ENCODE data around the gene UBE3D. TPM values are rescaled to one million over a fixed set of nuclear protein-coding genes. Genes with fewer than 3 reads are reported as not detected.

Gene UBE3D
- total RNA-seq, 1 experiment from 2014 or later, result 14.0 TPM

DNA sequence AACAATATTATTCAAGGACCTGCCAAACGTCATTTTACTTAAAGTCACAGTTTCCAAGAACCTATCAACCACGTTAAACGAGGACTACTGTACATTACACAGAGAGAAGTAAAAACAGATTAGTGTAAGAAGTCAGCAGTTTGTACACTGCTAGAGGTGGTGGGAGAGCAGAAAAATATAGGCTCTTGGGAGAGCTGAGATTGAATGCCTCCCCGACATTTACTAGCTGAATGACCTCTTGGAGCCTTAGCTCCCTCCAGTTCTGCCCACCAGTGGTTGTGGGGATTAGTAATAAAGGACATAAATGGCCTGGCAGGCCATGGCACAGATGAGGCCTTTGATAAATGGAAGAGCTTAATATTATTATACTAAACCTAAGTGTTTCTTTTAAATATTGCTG, 161.4 kb downstream of the UBE3D start:
- Mint-ChIP-seq H3K4me3 (no peak overlapping the region), H3K4me1 (peaks cover 2% of the 10 kb centered on the region; the same call in 1 of the 2 replicates), H3K36me3 (no peaks in the 10 kb centered on the region), H3K9me3 (no peaks in the 10 kb centered on the region), H3K27ac (no peak overlapping the region), H3K27me3 (ENCODE audit: low read depth) (no peaks in the 10 kb centered on the region)
- no peak for ATAC-seq
- POLR2A ChIA-PET, result no interaction called here
- CTCF ChIA-PET, result no interaction called here
- TF ChIP-seq, protein P1, sequence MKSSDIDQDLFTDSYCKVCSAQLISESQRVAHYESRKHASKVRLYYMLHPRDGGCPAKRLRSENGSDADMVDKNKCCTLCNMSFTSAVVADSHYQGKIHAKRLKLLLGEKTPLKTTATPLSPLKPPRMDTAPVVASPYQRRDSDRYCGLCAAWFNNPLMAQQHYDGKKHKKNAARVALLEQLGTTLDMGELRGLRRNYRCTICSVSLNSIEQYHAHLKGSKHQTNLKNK (CRISPR knock-in tag; IDR thresholded peaks at IDR 0.05), result no peak
- TF ChIP-seq ZNF396 (CRISPR knock-in tag; IDR thresholded peaks at IDR 0.05; ENCODE audit: borderline replicate concordance) (no peak), ZNF121 (CRISPR knock-in tag; IDR thresholded peaks at IDR 0.05) (no peak), ESRRA (CRISPR knock-in tag; IDR thresholded peaks at IDR 0.05; ENCODE audit: borderline replicate concordance) (no peak), NR2C2 (CRISPR knock-in tag; IDR thresholded peaks at IDR 0.05) (no peak), CBFB (CRISPR knock-in tag; IDR thresholded peaks at IDR 0.05; ENCODE audit: low read depth) (no peak), ZNF317 (CRISPR knock-in tag; IDR thresholded peaks at IDR 0.05; ENCODE audit: borderline replicate concordance, low read depth) (no peak), FOXK1 (CRISPR knock-in tag; IDR thresholded peaks at IDR 0.05) (no peak), TEAD4 (CRISPR knock-in tag; IDR thresholded peaks at IDR 0.05) (no peak), FOXJ3 (CRISPR knock-in tag; IDR thresholded peaks at IDR 0.05; ENCODE audit: borderline replicate concordance) (no peak), ETV6 (CRISPR knock-in tag; IDR thresholded peaks at IDR 0.05) (no peak)
- TF ChIP-seq, protein P2, sequence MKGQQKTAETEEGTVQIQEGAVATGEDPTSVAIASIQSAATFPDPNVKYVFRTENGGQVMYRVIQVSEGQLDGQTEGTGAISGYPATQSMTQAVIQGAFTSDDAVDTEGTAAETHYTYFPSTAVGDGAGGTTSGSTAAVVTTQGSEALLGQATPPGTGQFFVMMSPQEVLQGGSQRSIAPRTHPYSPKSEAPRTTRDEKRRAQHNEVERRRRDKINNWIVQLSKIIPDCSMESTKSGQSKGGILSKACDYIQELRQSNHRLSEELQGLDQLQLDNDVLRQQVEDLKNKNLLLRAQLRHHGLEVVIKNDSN (CRISPR knock-in tag; IDR thresholded peaks at IDR 0.05), result no peak
- TF ChIP-seq, protein P3, sequence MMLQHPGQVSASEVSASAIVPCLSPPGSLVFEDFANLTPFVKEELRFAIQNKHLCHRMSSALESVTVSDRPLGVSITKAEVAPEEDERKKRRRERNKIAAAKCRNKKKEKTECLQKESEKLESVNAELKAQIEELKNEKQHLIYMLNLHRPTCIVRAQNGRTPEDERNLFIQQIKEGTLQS (CRISPR knock-in tag; conservative IDR thresholded peaks at IDR 0.05), result no peak
- TF ChIP-seq, protein P4, sequence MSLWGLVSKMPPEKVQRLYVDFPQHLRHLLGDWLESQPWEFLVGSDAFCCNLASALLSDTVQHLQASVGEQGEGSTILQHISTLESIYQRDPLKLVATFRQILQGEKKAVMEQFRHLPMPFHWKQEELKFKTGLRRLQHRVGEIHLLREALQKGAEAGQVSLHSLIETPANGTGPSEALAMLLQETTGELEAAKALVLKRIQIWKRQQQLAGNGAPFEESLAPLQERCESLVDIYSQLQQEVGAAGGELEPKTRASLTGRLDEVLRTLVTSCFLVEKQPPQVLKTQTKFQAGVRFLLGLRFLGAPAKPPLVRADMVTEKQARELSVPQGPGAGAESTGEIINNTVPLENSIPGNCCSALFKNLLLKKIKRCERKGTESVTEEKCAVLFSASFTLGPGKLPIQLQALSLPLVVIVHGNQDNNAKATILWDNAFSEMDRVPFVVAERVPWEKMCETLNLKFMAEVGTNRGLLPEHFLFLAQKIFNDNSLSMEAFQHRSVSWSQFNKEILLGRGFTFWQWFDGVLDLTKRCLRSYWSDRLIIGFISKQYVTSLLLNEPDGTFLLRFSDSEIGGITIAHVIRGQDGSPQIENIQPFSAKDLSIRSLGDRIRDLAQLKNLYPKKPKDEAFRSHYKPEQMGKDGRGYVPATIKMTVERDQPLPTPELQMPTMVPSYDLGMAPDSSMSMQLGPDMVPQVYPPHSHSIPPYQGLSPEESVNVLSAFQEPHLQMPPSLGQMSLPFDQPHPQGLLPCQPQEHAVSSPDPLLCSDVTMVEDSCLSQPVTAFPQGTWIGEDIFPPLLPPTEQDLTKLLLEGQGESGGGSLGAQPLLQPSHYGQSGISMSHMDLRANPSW (CRISPR knock-in tag; conservative IDR thresholded peaks at IDR 0.05; ENCODE audit: low read depth), result no peak
- no peak for DNase-seq (ENCODE audit: low spot score)

DNA sequence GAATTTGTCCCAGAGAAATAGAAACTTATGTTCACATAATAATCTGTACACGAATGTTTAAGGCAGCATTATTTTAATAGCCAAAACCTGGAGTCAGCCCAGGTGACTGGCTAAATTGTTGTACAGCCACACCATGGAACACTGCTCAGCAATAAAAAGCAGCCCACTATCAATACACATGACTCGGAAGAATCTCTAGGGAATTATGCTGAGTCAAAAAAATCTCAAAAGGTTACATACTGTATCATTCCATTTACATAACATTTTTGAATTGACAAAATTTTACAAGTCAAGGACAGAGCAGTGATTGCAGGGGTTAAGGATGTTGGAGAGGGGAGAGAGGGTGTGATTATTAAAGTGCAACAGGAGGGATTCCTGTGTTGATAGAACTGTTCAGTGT, 163.4 kb downstream of the UBE3D start:
- no peak overlapping the region for H3K4me3 Mint-ChIP-seq
- no peak overlapping the region for H3K27ac Mint-ChIP-seq
- POLR2A ChIA-PET, result no interaction called here
- H3K36me3 Mint-ChIP-seq, result peaks cover 9% of the 10 kb centered on the region
- peaks cover 8% of the 10 kb centered on the region for H3K9me3 Mint-ChIP-seq
- ATAC-seq (no peak), DNase-seq (ENCODE audit: low spot score) (no peak)
- H3K27me3 Mint-ChIP-seq (ENCODE audit: low read depth), result no peaks in the 10 kb centered on the region
- peaks cover 7% of the 10 kb centered on the region for H3K4me1 Mint-ChIP-seq
- CTCF ChIA-PET, result no interaction called here
- no peak for TF ChIP-seq TP53 (CRISPR knock-in tag; IDR thresholded peaks at IDR 0.05)
- TF ChIP-seq ESRRA (CRISPR knock-in tag; IDR thresholded peaks at IDR 0.05; ENCODE audit: borderline replicate concordance), result no peak
- no peak for TF ChIP-seq ZBTB21 (CRISPR knock-in tag; IDR thresholded peaks at IDR 0.05; ENCODE audit: borderline replicate concordance)
- TF ChIP-seq, protein P5, sequence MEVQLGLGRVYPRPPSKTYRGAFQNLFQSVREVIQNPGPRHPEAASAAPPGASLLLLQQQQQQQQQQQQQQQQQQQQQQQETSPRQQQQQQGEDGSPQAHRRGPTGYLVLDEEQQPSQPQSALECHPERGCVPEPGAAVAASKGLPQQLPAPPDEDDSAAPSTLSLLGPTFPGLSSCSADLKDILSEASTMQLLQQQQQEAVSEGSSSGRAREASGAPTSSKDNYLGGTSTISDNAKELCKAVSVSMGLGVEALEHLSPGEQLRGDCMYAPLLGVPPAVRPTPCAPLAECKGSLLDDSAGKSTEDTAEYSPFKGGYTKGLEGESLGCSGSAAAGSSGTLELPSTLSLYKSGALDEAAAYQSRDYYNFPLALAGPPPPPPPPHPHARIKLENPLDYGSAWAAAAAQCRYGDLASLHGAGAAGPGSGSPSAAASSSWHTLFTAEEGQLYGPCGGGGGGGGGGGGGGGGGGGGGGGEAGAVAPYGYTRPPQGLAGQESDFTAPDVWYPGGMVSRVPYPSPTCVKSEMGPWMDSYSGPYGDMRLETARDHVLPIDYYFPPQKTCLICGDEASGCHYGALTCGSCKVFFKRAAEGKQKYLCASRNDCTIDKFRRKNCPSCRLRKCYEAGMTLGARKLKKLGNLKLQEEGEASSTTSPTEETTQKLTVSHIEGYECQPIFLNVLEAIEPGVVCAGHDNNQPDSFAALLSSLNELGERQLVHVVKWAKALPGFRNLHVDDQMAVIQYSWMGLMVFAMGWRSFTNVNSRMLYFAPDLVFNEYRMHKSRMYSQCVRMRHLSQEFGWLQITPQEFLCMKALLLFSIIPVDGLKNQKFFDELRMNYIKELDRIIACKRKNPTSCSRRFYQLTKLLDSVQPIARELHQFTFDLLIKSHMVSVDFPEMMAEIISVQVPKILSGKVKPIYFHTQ (CRISPR knock-in tag; IDR thresholded peaks at IDR 0.05), result no peak
- TF ChIP-seq, protein P2 (CRISPR knock-in tag; IDR thresholded peaks at IDR 0.05), result no peak
- TF ChIP-seq ZNF396 (CRISPR knock-in tag; IDR thresholded peaks at IDR 0.05; ENCODE audit: borderline replicate concordance), result no peak
- TF ChIP-seq, protein P6, sequence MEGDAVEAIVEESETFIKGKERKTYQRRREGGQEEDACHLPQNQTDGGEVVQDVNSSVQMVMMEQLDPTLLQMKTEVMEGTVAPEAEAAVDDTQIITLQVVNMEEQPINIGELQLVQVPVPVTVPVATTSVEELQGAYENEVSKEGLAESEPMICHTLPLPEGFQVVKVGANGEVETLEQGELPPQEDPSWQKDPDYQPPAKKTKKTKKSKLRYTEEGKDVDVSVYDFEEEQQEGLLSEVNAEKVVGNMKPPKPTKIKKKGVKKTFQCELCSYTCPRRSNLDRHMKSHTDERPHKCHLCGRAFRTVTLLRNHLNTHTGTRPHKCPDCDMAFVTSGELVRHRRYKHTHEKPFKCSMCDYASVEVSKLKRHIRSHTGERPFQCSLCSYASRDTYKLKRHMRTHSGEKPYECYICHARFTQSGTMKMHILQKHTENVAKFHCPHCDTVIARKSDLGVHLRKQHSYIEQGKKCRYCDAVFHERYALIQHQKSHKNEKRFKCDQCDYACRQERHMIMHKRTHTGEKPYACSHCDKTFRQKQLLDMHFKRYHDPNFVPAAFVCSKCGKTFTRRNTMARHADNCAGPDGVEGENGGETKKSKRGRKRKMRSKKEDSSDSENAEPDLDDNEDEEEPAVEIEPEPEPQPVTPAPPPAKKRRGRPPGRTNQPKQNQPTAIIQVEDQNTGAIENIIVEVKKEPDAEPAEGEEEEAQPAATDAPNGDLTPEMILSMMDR (IDR thresholded peaks at IDR 0.05), result no peak
- no peak for TF ChIP-seq ZNF317 (CRISPR knock-in tag; IDR thresholded peaks at IDR 0.05; ENCODE audit: borderline replicate concordance, low read depth)
- TF ChIP-seq ELF4 (CRISPR knock-in tag; IDR thresholded peaks at IDR 0.05; ENCODE audit: low read depth), result no peak
- TF ChIP-seq, protein P7, sequence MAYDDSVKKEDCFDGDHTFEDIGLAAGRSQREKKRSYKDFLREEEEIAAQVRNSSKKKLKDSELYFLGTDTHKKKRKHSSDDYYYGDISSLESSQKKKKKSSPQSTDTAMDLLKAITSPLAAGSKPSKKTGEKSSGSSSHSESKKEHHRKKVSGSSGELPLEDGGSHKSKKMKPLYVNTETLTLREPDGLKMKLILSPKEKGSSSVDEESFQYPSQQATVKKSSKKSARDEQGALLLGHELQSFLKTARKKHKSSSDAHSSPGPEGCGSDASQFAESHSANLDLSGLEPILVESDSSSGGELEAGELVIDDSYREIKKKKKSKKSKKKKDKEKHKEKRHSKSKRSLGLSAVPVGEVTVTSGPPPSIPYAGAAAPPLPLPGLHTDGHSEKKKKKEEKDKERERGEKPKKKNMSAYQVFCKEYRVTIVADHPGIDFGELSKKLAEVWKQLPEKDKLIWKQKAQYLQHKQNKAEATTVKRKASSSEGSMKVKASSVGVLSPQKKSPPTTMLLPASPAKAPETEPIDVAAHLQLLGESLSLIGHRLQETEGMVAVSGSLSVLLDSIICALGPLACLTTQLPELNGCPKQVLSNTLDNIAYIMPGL (CRISPR knock-in tag; IDR thresholded peaks at IDR 0.05), result no peak
